Activated CD8-positive, alpha-beta memory T cell treated with anti-CD3 and anti-CD28 coated beads for 36 hours (primary cell): ENCODE results near the gene TOMM40. TPM values are rescaled to one million over a fixed set of nuclear protein-coding genes. Genes with fewer than 3 reads are reported as not detected.
"Not testable (repeated sequence)": the region's sequence is repeated elsewhere in the genome, so short reads cannot be mapped to it uniquely, and the experiment has no call there.

Experiments
- CTCF ChIA-PET: fragments of 350-600 bp; sonication (Branson Sonifier 250); formaldehyde crosslinking; loops from one replicate; lab custom pipeline; 2021; ENCODE audit warnings: antibody characterized with exemption; lab: Charles Lee
- POLR2A ChIA-PET: fragments of 350-600 bp; sonication (Branson Sonifier 250); formaldehyde crosslinking; loops from one replicate; lab custom pipeline; 2021; ENCODE audit warnings: antibody characterized with exemption; lab: Charles Lee
- total RNA-seq, 2 experiments: library from RNA; stranded (reverse); gene quantifications; one replicate each; pipeline ENCODE4 v1.2.3, GENCODE V29; 2021

The TOMM40 gene
- total RNA-seq, 2 experiments from 2014 or later = 215 to 223 TPM

DNA sequence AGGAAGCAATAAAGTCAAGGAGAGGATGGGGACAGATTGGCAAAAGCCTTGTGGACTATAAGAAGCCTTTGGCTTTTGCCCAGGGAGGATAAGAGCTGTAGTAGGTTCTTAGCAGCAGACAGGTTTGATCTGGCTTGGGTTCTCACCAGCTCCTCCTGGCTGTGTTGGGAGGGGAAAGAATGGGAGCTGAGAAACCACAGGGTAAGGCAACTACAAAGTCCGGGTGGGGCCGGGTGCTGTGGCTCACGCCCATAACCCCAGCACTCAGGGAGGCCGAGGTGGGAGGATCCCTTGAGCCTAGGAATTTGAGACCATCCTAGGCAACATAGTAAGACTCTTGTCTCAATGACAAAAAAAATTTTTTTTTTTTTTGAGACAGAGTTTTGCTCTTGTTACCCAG is 24.4 kb upstream of the TOMM40 start:
- CTCF ChIA-PET = interaction anchor here (0.9 kb wide), 1 partner anchor 90 kb away, joined by 3 read pairs; no protein-coding TSS in a partner anchor
- POLR2A ChIA-PET = no interaction called here

DNA sequence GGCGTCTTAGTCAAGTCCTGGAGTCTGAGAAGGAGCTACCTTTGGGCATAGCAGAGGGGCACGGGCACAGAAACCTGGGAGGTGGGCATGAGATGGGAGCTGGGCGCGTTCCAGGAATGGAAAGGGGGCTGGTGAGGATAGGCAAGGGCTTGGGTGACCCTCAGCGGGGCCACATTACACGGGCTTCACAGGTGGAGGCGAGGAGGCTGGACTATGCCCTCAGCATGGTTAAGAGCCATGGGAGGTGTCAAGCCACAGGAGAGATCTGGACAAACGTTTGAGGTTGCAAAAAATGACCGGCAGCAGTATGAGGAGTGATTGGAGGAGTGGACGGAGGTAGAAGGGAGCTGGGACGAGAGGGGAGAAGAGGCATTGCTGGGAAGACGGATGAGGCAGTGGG is 23.5 kb upstream of the TOMM40 start:
- POLR2A ChIA-PET = no interaction called here
- CTCF ChIA-PET = no interaction called here

DNA sequence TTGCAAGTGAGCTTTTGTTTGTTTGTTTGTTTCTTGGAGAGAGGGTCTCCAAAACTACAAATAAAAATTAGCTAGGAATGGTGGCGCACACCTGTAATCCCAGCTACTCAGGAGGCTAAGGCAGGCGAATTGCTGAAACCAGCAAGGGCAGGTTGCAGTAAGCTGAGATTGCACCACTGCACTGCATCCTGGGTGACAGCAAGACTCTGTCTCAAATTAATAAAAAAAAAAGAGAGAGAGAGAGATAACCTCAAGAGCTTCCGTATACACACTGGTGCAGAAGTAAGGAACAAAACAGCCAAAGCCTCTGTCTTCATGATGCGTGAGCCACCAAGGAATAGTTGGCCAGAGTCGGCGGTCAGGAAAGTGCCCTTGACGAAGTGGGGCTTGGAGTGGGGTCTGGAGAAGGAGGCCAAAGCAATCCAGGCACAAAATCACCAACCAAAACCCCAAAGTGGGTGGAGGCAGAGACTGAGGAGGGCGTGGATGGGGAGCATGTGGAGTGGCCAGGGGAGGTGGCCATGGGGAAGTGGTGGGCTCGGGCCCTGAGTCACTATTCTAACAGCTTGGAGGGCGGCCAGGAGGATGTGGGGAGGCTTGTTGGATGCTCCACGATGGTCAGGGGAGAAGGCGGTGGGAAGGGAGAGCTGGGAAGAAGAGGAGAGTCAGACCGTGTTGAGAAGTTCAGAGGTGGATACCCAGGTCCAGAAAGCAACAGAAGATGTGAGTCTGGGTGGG is 21.2 kb upstream of the TOMM40 start:
- POLR2A ChIA-PET = interaction anchor here (1.1 kb wide), 1 partner anchor 21 kb away, joined by 6 read pairs; the partner anchor contains the start of gene TOMM40
- CTCF ChIA-PET = no interaction called here

DNA sequence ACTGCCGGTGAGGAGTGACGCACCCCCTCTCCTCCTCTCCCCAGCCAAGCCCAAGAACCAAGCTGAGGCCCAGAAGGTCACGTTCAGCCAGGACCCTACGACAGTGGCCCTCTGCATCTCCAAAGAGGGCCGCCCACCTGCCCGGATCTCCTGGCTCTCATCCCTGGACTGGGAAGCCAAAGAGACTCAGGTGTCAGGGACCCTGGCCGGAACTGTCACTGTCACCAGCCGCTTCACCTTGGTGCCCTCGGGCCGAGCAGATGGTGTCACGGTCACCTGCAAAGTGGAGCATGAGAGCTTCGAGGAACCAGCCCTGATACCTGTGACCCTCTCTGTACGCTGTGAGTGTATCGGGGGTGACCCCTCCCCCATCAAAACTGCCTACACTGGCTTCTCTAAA is 19.2 kb upstream of the TOMM40 start:
- ChIA-PET CTCF (no interaction called here), POLR2A (no interaction called here)

DNA sequence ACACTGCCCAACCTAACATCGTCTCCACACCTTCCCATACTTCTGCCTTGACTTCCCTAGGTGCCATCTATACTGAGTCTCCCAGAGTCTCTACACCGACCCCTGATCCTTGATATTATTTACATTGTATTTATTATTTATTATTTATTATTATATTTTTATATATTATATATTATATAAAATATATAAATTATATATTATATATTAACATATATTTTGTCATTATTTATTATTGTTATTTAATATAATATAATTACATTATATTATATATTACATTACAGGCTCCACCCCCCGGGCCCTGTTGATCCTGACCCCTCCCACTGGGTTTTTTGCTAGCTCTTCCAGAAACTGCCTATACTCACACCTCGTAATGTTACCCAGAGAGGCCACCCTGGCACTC is 18.4 kb upstream of the TOMM40 start:
- ChIA-PET CTCF (no interaction called here), POLR2A (no interaction called here)

DNA sequence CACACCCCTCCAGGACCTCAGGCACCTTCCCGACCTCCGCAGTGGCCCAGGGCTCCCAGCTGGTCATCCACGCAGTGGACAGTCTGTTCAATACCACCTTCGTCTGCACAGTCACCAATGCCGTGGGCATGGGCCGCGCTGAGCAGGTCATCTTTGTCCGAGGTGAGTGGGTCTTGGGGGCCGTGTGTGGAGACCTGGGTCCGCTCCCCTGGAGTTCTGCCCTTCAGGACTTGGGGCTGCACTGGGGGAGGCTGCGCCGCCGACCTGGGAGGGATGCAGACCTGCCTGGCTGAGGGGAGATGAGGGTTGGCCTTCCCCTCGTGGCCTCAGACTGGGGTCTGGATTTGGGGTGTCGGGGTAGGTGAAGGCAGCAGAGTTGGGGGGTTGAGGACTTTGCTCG is 16.7 kb upstream of the TOMM40 start:
- CTCF ChIA-PET = no interaction called here

DNA sequence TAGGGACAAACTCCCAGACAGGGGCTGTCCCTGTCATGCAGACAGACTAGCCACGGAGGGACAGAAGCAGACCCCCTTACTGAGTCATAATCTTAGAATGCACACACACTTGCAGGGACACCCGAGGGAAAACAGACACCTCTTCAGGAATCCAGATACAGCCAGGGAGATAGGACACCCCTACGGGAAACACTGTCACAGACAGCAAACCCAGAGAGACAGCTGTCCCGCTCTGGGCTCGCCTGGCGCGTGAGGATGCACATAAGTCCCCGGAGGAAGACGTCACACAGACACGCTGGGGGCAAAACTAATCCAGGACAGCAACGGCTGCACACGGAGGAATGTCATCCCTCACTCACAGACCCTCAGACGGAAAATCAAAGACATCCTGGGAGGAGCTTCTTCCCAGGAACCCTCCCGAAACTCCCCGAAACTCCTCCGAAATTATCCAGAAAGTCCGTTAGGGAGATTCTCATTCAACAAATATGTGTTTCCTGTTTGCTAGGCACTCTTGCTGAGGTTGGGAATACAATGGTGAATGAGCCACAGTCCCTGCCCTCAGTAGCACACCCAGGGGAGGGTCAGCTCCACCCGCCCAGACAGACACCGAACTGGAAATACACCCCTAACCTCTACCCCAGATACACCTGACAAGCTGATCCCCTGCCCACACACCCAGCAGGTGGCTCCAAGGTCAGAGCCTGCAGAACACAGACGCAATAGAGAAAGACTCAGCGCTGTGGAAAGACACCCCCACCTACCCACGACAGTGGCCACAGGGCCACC is 15.2 kb upstream of the TOMM40 start:
- POLR2A ChIA-PET = no interaction called here
- CTCF ChIA-PET = interaction anchor here (0.8 kb wide), 1 partner anchor 9 kb away, joined by 3 read pairs; no protein-coding TSS in a partner anchor

More for the DNA sequence above, 16.7 kb upstream of the TOMM40 start:
- POLR2A ChIA-PET = no interaction called here

DNA sequence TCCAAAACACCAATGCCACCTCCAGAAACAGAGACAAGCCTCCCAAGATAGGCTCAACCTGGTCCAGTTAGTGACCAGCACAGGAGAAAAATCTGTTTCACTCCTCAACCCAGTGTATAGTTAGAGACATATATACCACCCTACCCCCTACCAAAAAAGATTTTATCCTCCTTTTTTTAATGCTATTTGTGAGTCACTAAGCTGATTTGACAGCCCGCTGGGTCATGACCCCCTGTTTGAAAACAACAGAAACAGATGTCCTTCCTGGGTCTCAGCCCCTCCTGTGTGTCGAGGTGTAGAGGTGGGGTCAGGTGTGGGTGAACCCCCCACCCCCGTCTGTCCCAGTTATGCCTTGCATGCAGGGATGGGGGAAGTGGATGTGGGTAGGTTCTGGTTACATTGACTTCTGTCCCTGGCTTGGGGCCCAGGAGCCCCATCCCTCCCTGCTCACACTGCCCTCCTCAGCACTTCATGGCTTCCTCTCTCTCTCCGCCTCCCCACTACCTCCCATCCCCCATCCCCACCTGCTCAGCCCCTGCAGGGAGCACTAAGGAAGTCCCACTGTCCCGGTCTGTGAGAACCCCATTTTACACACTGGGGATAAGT is 14.0 kb upstream of the TOMM40 start:
- CTCF ChIA-PET = no interaction called here
- POLR2A ChIA-PET = no interaction called here

DNA sequence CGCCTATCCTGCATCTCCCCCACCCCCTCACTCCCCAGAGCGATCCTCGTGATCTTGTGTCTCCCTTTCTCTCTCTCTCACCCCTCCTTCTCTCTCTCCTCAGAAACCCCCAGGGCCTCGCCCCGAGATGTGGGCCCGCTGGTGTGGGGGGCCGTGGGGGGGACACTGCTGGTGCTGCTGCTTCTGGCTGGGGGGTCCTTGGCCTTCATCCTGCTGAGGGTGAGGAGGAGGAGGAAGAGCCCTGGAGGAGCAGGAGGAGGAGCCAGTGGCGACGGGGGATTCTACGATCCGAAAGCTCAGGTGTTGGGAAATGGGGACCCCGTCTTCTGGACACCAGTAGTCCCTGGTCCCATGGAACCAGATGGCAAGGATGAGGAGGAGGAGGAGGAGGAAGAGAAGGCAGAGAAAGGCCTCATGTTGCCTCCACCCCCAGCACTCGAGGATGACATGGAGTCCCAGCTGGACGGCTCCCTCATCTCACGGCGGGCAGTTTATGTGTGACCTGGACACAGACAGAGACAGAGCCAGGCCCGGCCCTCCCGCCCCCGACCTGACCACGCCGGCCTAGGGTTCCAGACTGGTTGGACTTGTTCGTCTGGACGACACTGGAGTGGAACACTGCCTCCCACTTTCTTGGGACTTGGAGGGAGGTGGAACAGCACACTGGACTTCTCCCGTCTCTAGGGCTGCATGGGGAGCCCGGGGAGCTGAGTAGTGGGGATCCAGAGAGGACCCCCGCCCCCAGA is 12.8 kb upstream of the TOMM40 start:
- ChIA-PET CTCF (interaction anchor here (0.6 kb wide), 1 partner anchor 12 kb away, joined by 3 read pairs; no protein-coding TSS in a partner anchor), POLR2A (no interaction called here)

DNA sequence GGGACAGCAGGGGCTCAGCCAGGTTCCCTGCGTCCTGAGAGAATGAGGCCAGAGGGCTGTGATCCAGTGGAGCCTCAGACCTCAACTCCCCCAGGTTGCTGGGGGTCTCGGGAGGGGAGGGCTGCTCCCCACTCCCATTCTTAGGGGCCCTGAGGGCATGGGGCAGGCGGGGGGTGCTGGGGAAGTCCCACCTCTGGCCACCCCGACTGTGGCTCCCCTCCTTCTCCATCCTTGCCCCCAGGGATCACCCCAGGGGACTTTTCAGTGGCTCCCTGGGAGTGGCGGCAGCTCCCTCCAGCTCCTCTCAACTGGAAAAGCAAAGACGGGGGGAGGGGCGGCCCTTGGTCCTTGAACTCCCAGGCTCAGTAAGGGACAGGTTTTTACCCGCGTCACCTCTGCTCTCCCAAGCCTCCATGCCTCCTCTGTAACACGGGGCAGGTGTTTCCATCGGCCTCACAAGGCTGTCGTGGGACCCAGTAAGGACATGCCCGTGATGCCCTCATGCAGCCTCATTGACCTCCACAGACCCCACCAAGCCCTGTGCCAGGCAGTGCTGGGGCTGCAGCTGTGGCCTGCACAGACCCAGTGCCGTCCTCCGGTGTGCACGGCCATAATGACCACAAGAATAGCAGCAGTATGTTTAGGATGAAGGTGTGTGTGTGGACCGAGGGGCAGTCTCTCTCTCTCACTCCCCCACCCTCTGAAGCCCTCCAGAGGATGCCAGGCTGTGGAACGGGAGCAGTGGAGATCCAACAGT is 11.6 kb upstream of the TOMM40 start:
- POLR2A ChIA-PET = no interaction called here

DNA sequence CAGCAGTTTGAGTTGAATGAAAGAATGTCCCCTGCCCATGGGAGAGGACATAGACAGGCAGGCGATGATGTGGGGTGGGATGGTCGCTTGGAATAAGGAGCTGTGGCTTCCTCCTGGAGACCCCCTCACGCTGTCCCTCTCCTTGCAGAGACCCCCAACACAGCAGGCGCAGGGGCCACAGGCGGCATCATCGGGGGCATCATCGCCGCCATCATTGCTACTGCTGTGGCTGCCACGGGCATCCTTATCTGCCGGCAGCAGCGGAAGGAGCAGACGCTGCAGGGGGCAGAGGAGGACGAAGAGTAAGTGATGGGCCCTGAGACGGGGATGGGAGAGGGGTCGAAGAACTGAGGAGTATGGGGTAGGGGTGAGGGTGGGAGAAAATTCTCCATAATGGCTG is 9.0 kb upstream of the TOMM40 start:
- CTCF ChIA-PET = no interaction called here
- POLR2A ChIA-PET = no interaction called here

More for the DNA sequence above, 11.6 kb upstream of the TOMM40 start:
- CTCF ChIA-PET = no interaction called here

DNA sequence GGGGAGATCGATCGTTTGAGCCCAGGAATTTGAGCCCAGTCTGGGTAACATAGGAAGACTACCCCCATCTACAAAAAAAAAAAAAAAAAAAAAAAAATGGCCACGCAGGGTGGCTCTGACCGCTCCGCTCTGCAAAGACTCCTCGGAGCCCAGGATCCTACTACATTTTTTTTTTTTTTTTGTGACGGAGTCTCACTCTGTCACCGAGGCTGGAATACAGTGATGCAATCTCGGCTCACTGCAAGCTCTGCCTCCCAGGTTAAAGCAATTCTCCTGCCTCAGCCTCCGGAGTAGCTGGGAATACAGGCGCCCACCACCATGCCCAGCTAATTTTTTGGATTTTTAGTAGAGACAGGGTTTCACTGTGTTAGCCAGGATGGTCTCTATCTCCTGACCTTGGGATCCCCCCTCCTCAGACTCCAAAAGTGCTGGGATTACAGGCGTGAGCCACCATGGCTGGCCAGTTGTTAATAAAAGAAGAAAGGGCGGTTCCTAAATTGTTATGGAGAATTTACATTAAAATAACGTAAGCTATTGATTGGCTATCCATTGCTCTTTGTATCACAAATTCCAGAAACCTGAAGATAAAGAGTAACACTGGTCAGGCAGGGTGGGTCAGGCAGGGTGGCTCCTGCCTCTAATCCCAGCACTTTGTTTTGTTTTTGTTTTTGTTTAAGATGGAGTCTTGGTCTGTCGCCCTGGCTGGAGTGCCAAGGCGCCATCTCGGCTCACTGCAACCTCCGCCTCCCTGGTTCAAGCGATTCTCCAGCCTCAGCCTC is 8.2 kb upstream of the TOMM40 start:
- POLR2A ChIA-PET, CTCF ChIA-PET: not testable (repeated sequence)

DNA sequence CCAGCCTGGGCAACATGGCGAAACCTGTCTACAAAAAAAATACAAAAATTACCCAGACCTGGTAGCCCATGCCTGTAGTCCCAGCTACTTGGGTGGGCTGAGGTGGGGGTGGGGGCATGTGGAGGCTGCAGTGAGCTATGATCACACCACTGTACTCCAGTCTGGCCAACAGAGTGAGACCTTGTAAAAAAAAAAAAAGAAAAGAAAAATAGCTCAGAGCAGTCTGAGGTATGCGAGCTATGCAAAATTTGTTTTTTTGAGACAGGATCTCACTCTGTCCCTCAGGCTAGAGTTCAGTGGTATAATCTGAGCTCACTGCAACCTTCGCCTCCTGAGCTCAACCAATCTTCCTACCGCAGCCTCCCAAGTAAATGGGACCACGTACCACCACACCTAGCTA is 7.1 kb upstream of the TOMM40 start:
- CTCF ChIA-PET = interaction anchor here (1.0 kb wide), 2 partner anchors 8 to 86 kb away, joined by 3 read pairs; no protein-coding TSS in a partner anchor
- POLR2A ChIA-PET = no interaction called here

DNA sequence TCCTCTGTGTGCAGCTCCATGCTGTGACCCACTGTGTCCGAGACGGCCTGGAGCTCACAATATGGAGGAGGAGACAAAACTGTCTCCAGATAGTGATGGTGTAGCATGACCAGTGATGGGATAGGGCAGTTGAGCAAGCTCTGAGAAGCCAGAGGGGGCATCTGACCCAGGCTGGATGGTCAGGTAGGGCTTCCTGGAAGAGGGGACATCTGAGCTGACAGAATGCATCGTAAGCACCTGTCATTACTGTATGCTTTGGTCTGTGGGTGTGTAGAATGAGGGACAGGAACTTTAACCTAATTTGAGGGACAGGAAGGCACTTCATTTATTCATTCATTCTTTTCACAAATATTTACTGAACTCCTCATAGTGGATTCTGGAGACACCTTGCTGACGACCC is 6.5 kb upstream of the TOMM40 start:
- ChIA-PET POLR2A (no interaction called here), CTCF (interaction anchor here (1.0 kb wide), 1 partner anchor 9 kb away, joined by 3 read pairs; no protein-coding TSS in a partner anchor)

DNA sequence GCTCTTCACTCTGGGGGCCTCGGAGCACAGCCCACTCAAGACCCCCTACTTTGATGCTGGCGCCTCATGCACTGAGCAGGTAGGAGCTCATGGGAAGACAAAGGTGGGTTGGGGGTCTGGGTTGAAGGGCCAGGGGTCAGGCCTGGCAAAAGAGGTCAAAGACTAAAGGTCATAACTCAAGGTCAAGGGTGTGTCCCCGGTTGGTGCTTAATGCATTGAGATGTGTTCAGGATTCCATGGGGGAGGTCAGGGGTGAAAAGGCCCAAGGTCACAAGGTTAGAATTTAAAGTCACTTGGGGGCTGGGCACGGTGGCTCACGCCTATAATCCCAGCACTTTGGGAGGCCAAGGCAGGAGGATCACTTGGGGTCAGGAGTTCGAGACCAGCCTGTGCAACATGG is 4.9 kb upstream of the TOMM40 start:
- POLR2A ChIA-PET = no interaction called here
- CTCF ChIA-PET = interaction anchor here (0.6 to 1.3 kb wide), 2 partner anchors 18 to 454 kb away, joined by 3 read pairs; no protein-coding TSS in a partner anchor

DNA sequence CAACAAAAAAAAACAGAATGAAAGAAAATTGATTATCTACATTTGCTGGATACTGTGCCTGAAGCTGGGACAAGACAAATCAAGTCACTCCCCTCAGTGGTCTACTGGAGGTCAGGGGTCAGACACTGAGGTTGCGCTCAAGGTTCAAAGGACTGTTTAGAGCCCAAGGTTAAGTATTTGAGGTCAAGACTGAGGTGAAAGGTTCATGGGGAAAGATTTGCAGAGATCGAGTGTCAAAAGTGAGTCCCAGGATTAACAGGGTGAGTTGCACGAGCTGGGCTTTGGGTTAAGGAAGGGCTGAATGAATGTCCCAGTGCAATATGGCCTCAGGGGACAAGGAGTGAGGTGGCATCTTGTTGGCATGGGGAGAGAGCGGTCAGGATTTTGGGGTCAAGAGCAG is 3.4 kb upstream of the TOMM40 start:
- ChIA-PET CTCF (interaction anchor here (1.2 to 1.3 kb wide), 2 partner anchors 16 to 198 kb away, joined by 3 to 4 read pairs; no protein-coding TSS in a partner anchor), POLR2A (interaction anchor here (0.6 kb wide), 1 partner anchor 1218 kb away, joined by 9 read pairs; the partner anchor contains the start of gene PLAUR)

DNA sequence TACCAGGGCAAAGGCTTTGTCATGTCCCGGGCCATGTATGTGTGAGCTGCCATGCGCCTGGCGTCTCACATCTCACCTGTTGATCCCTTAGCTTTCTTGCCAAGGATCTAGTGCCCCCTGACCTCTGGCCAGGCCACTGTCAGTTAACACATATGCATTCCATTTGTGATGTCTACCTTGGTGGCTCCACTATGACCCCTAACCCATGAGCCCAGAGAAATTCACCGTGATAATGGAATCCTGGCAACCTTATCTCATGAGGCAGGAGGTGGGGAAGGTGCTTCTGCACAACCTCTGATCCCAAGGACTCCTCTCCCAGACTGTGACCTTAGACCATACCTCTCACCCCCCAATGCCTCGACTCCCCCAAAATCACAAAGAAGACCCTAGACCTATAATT is 2.7 kb upstream of the TOMM40 start:
- ChIA-PET POLR2A (interaction anchor here (0.6 kb wide), 1 partner anchor 1218 kb away, joined by 9 read pairs; the partner anchor contains the start of gene PLAUR), CTCF (interaction anchor here (1.2 kb wide), 1 partner anchor 199 kb away, joined by 4 read pairs; no protein-coding TSS in a partner anchor)
